HEK293T (cell line): Measurements from ENCODE around the gene TFDP2.

Experiments
- CTCF ChIA-PET: fragments of 350-600 bp; formaldehyde crosslinking; extraction: SDS; loops from one replicate; lab custom pipeline; 2021; ENCODE audit warnings: antibody characterized with exemption, inconsistent platforms; lab: Yijun Ruan, JAX
- POLR2A ChIA-PET: fragments of 350-600 bp; formaldehyde crosslinking; extraction: SDS; loops from one replicate; lab custom pipeline; 2020; ENCODE audit warnings: antibody characterized with exemption, inconsistent platforms; lab: Yijun Ruan, JAX
- DNase-seq: peaks from one replicate; pipeline ENCODE4 v3.0.0; 2012; ENCODE audit warnings: mixed read lengths; ENCODE audit errors: extremely low spot score
- ARNT ChIP-seq: fragments of 450-650 bp; IDR thresholded peaks from 2 replicates; pipeline ENCODE4 v1.6.1; 2017; ENCODE audit warnings: mild to moderate bottlenecking
- BHLHE40 ChIP-seq: fragments of 450-650 bp; IDR thresholded peaks from 2 replicates; pipeline ENCODE4 v1.6.1; 2016; ENCODE audit warnings: mild to moderate bottlenecking, moderate library complexity, borderline replicate concordance
- CTBP1 ChIP-seq: fragments of 450-650 bp; IDR thresholded peaks from 2 replicates; pipeline ENCODE4 v1.6.1; 2016; ENCODE audit warnings: borderline replicate concordance
- ELF4 ChIP-seq: fragments of 450-650 bp; IDR thresholded peaks from 2 replicates; pipeline ENCODE4 v1.6.1; 2017; ENCODE audit warnings: antibody characterized with exemption
- FOXA1 ChIP-seq: fragments of 450-650 bp; IDR thresholded peaks from 2 replicates; pipeline ENCODE4 v1.6.1; 2016; ENCODE audit warnings: mild to moderate bottlenecking
- FOXK2 ChIP-seq: fragments of 450-650 bp; IDR thresholded peaks from 2 replicates; pipeline ENCODE4 v1.6.1; 2016; ENCODE audit warnings: mild to moderate bottlenecking
- FOXM1 ChIP-seq: fragments of 450-650 bp; IDR thresholded peaks from 2 replicates; pipeline ENCODE4 v1.6.1; 2017; ENCODE audit warnings: mild to moderate bottlenecking, borderline replicate concordance
- HDGF ChIP-seq: fragments of 450-650 bp; IDR thresholded peaks from 2 replicates; pipeline ENCODE4 v1.6.1; 2017; ENCODE audit warnings: antibody characterized with exemption, borderline replicate concordance
- L3MBTL2 ChIP-seq: fragments of 450-650 bp; conservative IDR thresholded peaks from 2 replicates; pipeline ENCODE4 v1.6.1; 2016; ENCODE audit warnings: mild to moderate bottlenecking
- LEF1 ChIP-seq: fragments of 450-650 bp; IDR thresholded peaks from 2 replicates; pipeline ENCODE4 v1.6.1; 2017; ENCODE audit warnings: mild to moderate bottlenecking, borderline replicate concordance
- NFRKB ChIP-seq: fragments of 450-650 bp; IDR thresholded peaks from 2 replicates; pipeline ENCODE4 v1.6.1; 2016; ENCODE audit warnings: mild to moderate bottlenecking, moderate library complexity
- SP1 ChIP-seq: fragments of 450-650 bp; IDR thresholded peaks from 2 replicates; pipeline ENCODE4 v1.6.1; 2017
- SUZ12 ChIP-seq: fragments of 450-650 bp; IDR thresholded peaks from 2 replicates; pipeline ENCODE4 v1.6.1; 2016; ENCODE audit warnings: mild to moderate bottlenecking
- TARDBP ChIP-seq: fragments of 450-650 bp; IDR thresholded peaks from 2 replicates; pipeline ENCODE4 v1.6.1; 2016
- ZNF384 ChIP-seq: fragments of 450-650 bp; IDR thresholded peaks from 2 replicates; pipeline ENCODE4 v1.6.1; 2016
- TF ChIP-seq, protein P1 (sequence below): fragments of 450-650 bp; IDR thresholded peaks from 2 replicates; pipeline ENCODE4 v1.6.1; 2016

TFDP2 gene

GRCh38 chr3:142127941-142128658 lies 21.2 kb downstream of the TFDP2 start:
- POLR2A ChIA-PET: no interaction called here
- CTCF ChIA-PET: interaction anchor here (0.5 to 1.6 kb wide), 3 partner anchors 12 to 152 kb away, joined by 3 to 6 read pairs (median 4); no protein-coding TSS in a partner anchor
- no peak for DNase-seq
- TF ChIP-seq NFRKB: no peak
- TF ChIP-seq CTBP1: no peak
- no peak for TF ChIP-seq TARDBP
- TF ChIP-seq FOXA1: no peak
- no peak for TF ChIP-seq L3MBTL2
- TF ChIP-seq FOXK2: no peak
- no peak for TF ChIP-seq ARNT
- no peak for TF ChIP-seq LEF1
- no peak for TF ChIP-seq SUZ12
- TF ChIP-seq, protein P1, sequence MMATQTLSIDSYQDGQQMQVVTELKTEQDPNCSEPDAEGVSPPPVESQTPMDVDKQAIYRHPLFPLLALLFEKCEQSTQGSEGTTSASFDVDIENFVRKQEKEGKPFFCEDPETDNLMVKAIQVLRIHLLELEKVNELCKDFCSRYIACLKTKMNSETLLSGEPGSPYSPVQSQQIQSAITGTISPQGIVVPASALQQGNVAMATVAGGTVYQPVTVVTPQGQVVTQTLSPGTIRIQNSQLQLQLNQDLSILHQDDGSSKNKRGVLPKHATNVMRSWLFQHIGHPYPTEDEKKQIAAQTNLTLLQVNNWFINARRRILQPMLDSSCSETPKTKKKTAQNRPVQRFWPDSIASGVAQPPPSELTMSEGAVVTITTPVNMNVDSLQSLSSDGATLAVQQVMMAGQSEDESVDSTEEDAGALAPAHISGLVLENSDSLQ: no peak
- no peak for TF ChIP-seq FOXM1

DNA sequence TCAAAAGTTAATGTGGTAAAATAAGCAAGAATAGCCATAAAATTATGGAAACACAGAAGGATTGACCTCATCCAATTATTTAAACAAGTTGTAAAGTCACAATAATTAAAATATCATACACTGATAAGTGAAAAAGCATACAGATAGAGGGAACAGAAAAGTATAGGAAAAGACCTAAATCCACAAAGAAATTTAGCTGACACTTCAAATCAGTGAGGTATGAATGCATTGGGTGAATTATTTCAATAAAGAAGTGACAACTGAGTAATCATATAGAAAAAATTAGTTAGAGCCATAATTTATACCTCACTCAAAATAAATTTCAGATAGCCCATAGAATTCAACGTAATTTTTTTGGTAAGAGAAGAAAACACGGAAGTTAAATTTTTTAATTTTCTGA lies 25.1 kb downstream of the TFDP2 start:
- no peak for TF ChIP-seq ARNT
- TF ChIP-seq ELF4: no peak
- CTCF ChIA-PET: interaction anchor here (1.1 kb wide), 1 partner anchor 35 kb away, joined by 6 read pairs; no protein-coding TSS in a partner anchor
- POLR2A ChIA-PET: no interaction called here
- no peak for DNase-seq

DNA sequence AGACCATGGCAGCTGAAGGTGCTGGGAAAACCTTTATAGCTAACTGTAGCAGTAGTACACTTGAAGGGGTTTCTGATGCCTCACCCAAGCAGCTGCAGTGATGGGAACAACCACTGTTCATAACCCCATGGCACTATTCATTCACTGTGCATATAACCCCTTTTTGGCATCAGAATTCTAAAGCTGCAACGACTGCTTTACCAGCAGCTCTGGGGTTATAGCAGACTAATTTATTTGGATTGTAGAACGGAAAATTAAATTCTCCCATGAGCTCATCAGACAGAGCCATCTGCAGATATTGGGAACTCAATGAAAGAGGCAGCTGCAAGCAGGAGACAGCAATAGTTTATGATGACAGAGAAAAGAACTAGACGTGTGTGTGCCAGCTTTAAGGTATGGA lies 28.6 kb downstream of the TFDP2 start:
- no peak for DNase-seq
- ChIA-PET CTCF (interaction anchor here (1.0 to 1.2 kb wide), 2 partner anchors 158 to 159 kb away, joined by 3 to 6 read pairs; no protein-coding TSS in a partner anchor), POLR2A (no interaction called here)
- TF ChIP-seq BHLHE40 (no peak), SUZ12 (no peak), ZNF384 (no peak), FOXM1 (no peak)

GRCh38 chr3:142118911-142119310 lies 30.4 kb downstream of the TFDP2 start:
- ChIA-PET CTCF (no interaction called here), POLR2A (no interaction called here)
- no peak for DNase-seq
- no peak for TF ChIP-seq HDGF
- no peak for TF ChIP-seq CTBP1
- TF ChIP-seq BHLHE40: no peak
- TF ChIP-seq SP1: no peak
- TF ChIP-seq FOXK2: no peak
- TF ChIP-seq ARNT: no peak
- TF ChIP-seq LEF1: no peak
- TF ChIP-seq ZNF384: no peak
- no peak for TF ChIP-seq ELF4
- TF ChIP-seq FOXA1: no peak
- no peak for TF ChIP-seq FOXM1
- TF ChIP-seq L3MBTL2: no peak
- TF ChIP-seq, protein P1: no peak
- TF ChIP-seq SUZ12: no peak
- no peak for TF ChIP-seq TARDBP
- TF ChIP-seq NFRKB: no peak

DNA sequence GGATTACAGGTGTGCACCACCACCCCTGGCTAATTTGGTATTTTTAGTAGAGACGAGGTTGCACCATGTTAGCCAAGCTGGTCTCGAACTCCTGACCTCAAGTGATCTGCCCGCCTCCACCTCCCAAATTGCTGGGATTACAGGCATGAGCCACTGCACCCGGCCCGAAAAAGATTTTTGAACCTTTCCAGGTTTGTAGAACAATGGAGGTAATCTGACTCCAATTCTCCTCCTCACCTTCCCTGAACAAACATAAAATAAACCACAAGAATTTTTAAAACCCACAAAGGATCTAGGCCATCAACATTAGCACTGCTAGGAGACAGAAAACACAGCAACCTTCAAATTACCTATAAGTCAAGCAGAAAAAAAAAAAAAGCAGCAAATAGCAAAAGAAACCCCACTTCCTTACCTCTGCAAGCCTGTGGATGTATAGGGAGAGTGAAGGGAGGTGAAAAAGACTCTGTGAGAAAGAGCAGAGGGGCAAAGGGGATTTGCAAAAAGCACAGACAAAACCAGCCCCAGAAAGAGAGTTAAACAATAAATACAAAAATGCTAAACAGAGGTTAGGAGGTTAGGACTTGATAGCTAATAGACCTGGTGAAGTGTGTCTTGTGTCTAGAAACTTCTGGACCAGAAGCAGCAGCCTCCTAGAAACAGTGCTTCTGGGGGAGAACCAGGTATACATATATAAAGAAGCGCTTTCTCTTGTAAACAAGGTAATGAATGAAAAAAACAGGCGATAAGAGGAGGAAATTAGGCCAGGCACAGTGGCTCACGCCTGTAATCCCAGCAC lies 32.1 kb downstream of the TFDP2 start:
- ChIA-PET POLR2A (no interaction called here), CTCF (no interaction called here)
- no peak for TF ChIP-seq FOXK2
- no peak for TF ChIP-seq SUZ12
- TF ChIP-seq FOXM1: no peak
- TF ChIP-seq L3MBTL2: no peak
- no peak for TF ChIP-seq BHLHE40
- no peak for TF ChIP-seq HDGF
- no peak for TF ChIP-seq FOXA1
- TF ChIP-seq LEF1: no peak
- TF ChIP-seq, protein P1: no peak
- no peak for TF ChIP-seq NFRKB
- TF ChIP-seq ELF4: no peak
- TF ChIP-seq TARDBP: no peak
- no peak for DNase-seq
